Rectal smooth muscle tissue (tissue), 1 donor: Measurements from ENCODE around the gene TTC27.

ENCODE experiments used
- H3K27ac ChIP-seq: one replicate; pipeline ENCODE4 v1.7.0; 2013; ENCODE audit warnings: low read depth, low read length, inconsistent platforms
- H3K27me3 ChIP-seq: one replicate; pipeline ENCODE4 v1.7.0; 2013; ENCODE audit warnings: low read length; ENCODE audit not compliant: control insufficient read depth, insufficient read depth
- H3K36me3 ChIP-seq: one replicate; pipeline ENCODE4 v1.7.0; 2013; ENCODE audit warnings: low read length; ENCODE audit not compliant: control insufficient read depth, insufficient read depth
- H3K4me1 ChIP-seq: one replicate; pipeline ENCODE4 v1.7.0; 2013; ENCODE audit warnings: low read length; ENCODE audit not compliant: control insufficient read depth, insufficient read depth
- H3K4me3 ChIP-seq: one replicate; pipeline ENCODE4 v1.7.0; 2013; ENCODE audit warnings: low read length
- H3K9ac ChIP-seq: one replicate; pipeline ENCODE4 v1.7.0; 2013; ENCODE audit warnings: low read length

TTC27 gene

GRCh38 chr2:32732120-32732519 is 104.3 kb downstream of the TTC27 start:
- H3K4me3 ChIP-seq: no peak overlapping the region
- H3K27ac ChIP-seq: no peak overlapping the region

GRCh38 chr2:32732912-32733472 is 105.1 kb downstream of the TTC27 start:
- Histone ChIP-seq H3K9ac (no peak overlapping the region), H3K4me1 (no peaks in the 10 kb centered on the region), H3K27ac (no peak overlapping the region), H3K4me3 (no peak overlapping the region), H3K36me3 (no peaks in the 10 kb centered on the region), H3K27me3 (no peaks in the 10 kb centered on the region)

More at GRCh38 chr2:32732120-32732519, 104.3 kb downstream of the TTC27 start:
- Histone ChIP-seq H3K27me3 (no peaks in the 10 kb centered on the region), H3K4me1 (no peaks in the 10 kb centered on the region), H3K36me3 (no peaks in the 10 kb centered on the region), H3K9ac (no peak overlapping the region)

GRCh38 chr2:32735348-32735747 is 107.5 kb downstream of the TTC27 start:
- Histone ChIP-seq H3K27ac (no peak overlapping the region), H3K36me3 (no peaks in the 10 kb centered on the region), H3K4me3 (no peak overlapping the region), H3K9ac (no peak overlapping the region), H3K27me3 (no peaks in the 10 kb centered on the region), H3K4me1 (no peaks in the 10 kb centered on the region)

- Histone ChIP-seq H3K4me3 (no peak overlapping the region), H3K27ac (no peak overlapping the region), H3K4me1 (no peaks in the 10 kb centered on the region), H3K9ac (no peak overlapping the region), H3K36me3 (peaks cover 2% of the 10 kb centered on the region), H3K27me3 (no peaks in the 10 kb centered on the region)
Measured at GRCh38 chr2:32738939-32739338, 111.1 kb downstream of the TTC27 start.

GRCh38 chr2:32739664-32740063 is 111.8 kb downstream of the TTC27 start:
- H3K36me3 ChIP-seq: peaks cover 2% of the 10 kb centered on the region
- no peaks in the 10 kb centered on the region for H3K4me1 ChIP-seq
- H3K4me3 ChIP-seq: no peak overlapping the region
- no peak overlapping the region for H3K9ac ChIP-seq
- no peaks in the 10 kb centered on the region for H3K27me3 ChIP-seq
- H3K27ac ChIP-seq: no peak overlapping the region

GRCh38 chr2:32741575-32741974 is 113.7 kb downstream of the TTC27 start:
- H3K9ac ChIP-seq: no peak overlapping the region
- no peaks in the 10 kb centered on the region for H3K4me1 ChIP-seq
- no peak overlapping the region for H3K4me3 ChIP-seq
- H3K27me3 ChIP-seq: no peaks in the 10 kb centered on the region
- H3K36me3 ChIP-seq: peaks cover 2% of the 10 kb centered on the region
- H3K27ac ChIP-seq: no peak overlapping the region

- Histone ChIP-seq H3K9ac (no peak overlapping the region), H3K4me1 (no peaks in the 10 kb centered on the region), H3K27ac (no peak overlapping the region), H3K36me3 (peaks cover 2% of the 10 kb centered on the region), H3K27me3 (no peaks in the 10 kb centered on the region), H3K4me3 (no peak overlapping the region)
Measured at GRCh38 chr2:32742376-32742775, 114.5 kb downstream of the TTC27 start.

- Histone ChIP-seq H3K27ac (no peak overlapping the region), H3K4me3 (no peak overlapping the region), H3K27me3 (no peaks in the 10 kb centered on the region), H3K9ac (no peak overlapping the region), H3K4me1 (no peaks in the 10 kb centered on the region), H3K36me3 (peaks cover 2% of the 10 kb centered on the region)
Measured at GRCh38 chr2:32743480-32744236, 115.8 kb downstream of the TTC27 start.

GRCh38 chr2:32745191-32745590 is 117.3 kb downstream of the TTC27 start:
- no peak overlapping the region for H3K27ac ChIP-seq
- peaks cover 2% of the 10 kb centered on the region for H3K36me3 ChIP-seq
- no peaks in the 10 kb centered on the region for H3K27me3 ChIP-seq
- H3K4me1 ChIP-seq: no peaks in the 10 kb centered on the region
- no peak overlapping the region for H3K4me3 ChIP-seq
- no peak overlapping the region for H3K9ac ChIP-seq

GRCh38 chr2:32745675-32746074 is 117.8 kb downstream of the TTC27 start:
- Histone ChIP-seq H3K4me1 (no peaks in the 10 kb centered on the region), H3K27me3 (no peaks in the 10 kb centered on the region), H3K36me3 (peaks cover 2% of the 10 kb centered on the region), H3K27ac (no peak overlapping the region), H3K4me3 (no peak overlapping the region), H3K9ac (no peak overlapping the region)

- Histone ChIP-seq H3K27ac (no peak overlapping the region), H3K4me3 (no peak overlapping the region), H3K36me3 (peaks cover 2% of the 10 kb centered on the region), H3K4me1 (no peaks in the 10 kb centered on the region), H3K27me3 (no peaks in the 10 kb centered on the region), H3K9ac (no peak overlapping the region)
Measured at GRCh38 chr2:32746669-32747068, 118.8 kb downstream of the TTC27 start.

GRCh38 chr2:32748158-32748557 is 120.3 kb downstream of the TTC27 start:
- Histone ChIP-seq H3K4me1 (no peaks in the 10 kb centered on the region), H3K4me3 (no peak overlapping the region), H3K9ac (no peak overlapping the region), H3K27me3 (no peaks in the 10 kb centered on the region), H3K27ac (no peak overlapping the region), H3K36me3 (no peaks in the 10 kb centered on the region)

- H3K27me3 ChIP-seq: no peaks in the 10 kb centered on the region
- no peaks in the 10 kb centered on the region for H3K4me1 ChIP-seq
- no peaks in the 10 kb centered on the region for H3K36me3 ChIP-seq
- no peak overlapping the region for H3K27ac ChIP-seq
- no peak overlapping the region for H3K9ac ChIP-seq
- H3K4me3 ChIP-seq: no peak overlapping the region
Measured at GRCh38 chr2:32750880-32751279, 123.0 kb downstream of the TTC27 start.
